OCI-LY1 (cell line): ENCODE data around the gene MAP7D2.

Experiments used
- H2AFZ ChIP-seq: fragments of 200-600 bp; sonication (generic), shearing (Covaris generic); 2 replicates; pipeline ENCODE4 v1.6.0; 2014; ENCODE audit warnings: antibody characterized with exemption, mild to moderate bottlenecking, low read length
- H3F3A ChIP-seq: fragments of 200-600 bp; sonication (generic), shearing (Covaris generic); 2 replicates; pipeline ENCODE4 v1.6.0; 2014; ENCODE audit warnings: mild to moderate bottlenecking, antibody characterized with exemption, low read length, moderate library complexity; ENCODE audit not compliant: insufficient read depth
- H3K27ac ChIP-seq: fragments of 200-600 bp; sonication (generic); 2 replicates; pipeline ENCODE4 v1.5.1; 2014; ENCODE audit warnings: low read length, mixed run types, mild to moderate bottlenecking, low read depth; ENCODE audit not compliant: poor library complexity, severe bottlenecking
- H3K27me3 ChIP-seq: fragments of 200-600 bp; sonication (generic); 2 replicates; pipeline ENCODE4 v1.6.0; 2014; ENCODE audit warnings: antibody characterized with exemption, mild to moderate bottlenecking, low read length, moderate library complexity; ENCODE audit not compliant: insufficient read depth
- H3K36me3 ChIP-seq: fragments of 200-600 bp; sonication (generic); 2 replicates; pipeline ENCODE4 v1.6.1; 2014; ENCODE audit warnings: mild to moderate bottlenecking, antibody characterized with exemption, low read length, moderate library complexity, mixed read lengths; ENCODE audit not compliant: insufficient read depth
- H3K4me1 ChIP-seq: fragments of 200-600 bp; sonication (generic); 2 replicates; pipeline ENCODE4 v1.5.1; 2014; ENCODE audit warnings: mild to moderate bottlenecking, low read length, moderate library complexity; ENCODE audit not compliant: insufficient read depth, severe bottlenecking
- H3K4me2 ChIP-seq: fragments of 200-600 bp; sonication (generic), shearing (Covaris generic); 2 replicates; pipeline ENCODE4 v1.6.1; 2014; ENCODE audit warnings: low read length
- H3K4me3 ChIP-seq: fragments of 200-600 bp; sonication (generic); 2 replicates; pipeline ENCODE4 v1.5.1; 2014; ENCODE audit warnings: low read length, low read depth, mild to moderate bottlenecking, mixed read lengths; ENCODE audit not compliant: poor library complexity, severe bottlenecking
- H3K79me2 ChIP-seq: fragments of 200-600 bp; shearing (Covaris generic); 2 replicates; pipeline ENCODE4 v1.6.1; 2016; ENCODE audit warnings: mixed run types, low read length, mixed read lengths; ENCODE audit not compliant: insufficient read depth
- H3K9ac ChIP-seq: fragments of 200-600 bp; sonication (generic), shearing (Covaris generic); 2 replicates; pipeline ENCODE4 v1.6.1; 2014; ENCODE audit warnings: mild to moderate bottlenecking, low read length, mixed read lengths
- H3K9me2 ChIP-seq: fragments of 200-600 bp; sonication (generic), shearing (Covaris generic); 2 replicates; pipeline ENCODE4 v1.6.1; 2014; ENCODE audit warnings: low read depth, mild to moderate bottlenecking, low read length, mixed read lengths
- H3K9me3 ChIP-seq: fragments of 200-600 bp; shearing (Covaris generic); 2 replicates; pipeline ENCODE4 v1.6.1; 2014; ENCODE audit warnings: low read length, mixed read lengths
- H4K20me1 ChIP-seq: fragments of 200-600 bp; sonication (generic), shearing (Covaris generic); 2 replicates; pipeline ENCODE4 v1.6.0; 2016; ENCODE audit warnings: mild to moderate bottlenecking, low read length; ENCODE audit not compliant: insufficient read depth
- CTCF ChIP-seq: fragments of 200-600 bp; sonication (generic), shearing (Covaris generic); IDR thresholded peaks from 2 replicates; pipeline ENCODE4 v1.5.1; 2017; ENCODE audit warnings: mild to moderate bottlenecking, antibody characterized with exemption, low read length, moderate library complexity, mixed read lengths
- EZH2 ChIP-seq: fragments of 200-600 bp; sonication (generic), shearing (Covaris generic); IDR thresholded peaks from 2 replicates; pipeline ENCODE4 v1.8.0; 2017; ENCODE audit warnings: borderline replicate concordance, mixed run types, mild to moderate bottlenecking, antibody characterized with exemption, low read length, moderate library complexity, mixed read lengths

Gene MAP7D2

DNA sequence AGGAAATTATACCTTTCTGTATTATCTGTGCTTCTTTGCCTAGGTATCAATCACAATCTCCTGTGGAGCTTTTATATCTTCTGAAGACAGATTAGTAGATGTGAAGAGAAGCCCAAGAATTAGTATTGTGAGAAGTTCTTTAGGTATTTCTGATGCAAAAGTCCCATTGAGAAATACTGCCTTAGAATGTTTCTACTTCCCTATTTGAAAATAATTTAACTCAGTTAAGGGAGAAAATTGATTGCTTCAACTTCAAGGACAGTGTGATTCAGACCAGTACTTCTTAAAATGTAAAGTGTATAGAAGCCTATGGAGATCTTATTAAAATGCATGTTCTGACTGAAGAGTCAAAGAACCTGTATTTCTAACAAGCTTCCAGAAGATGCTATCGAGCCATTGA, 16.0 kb upstream of the MAP7D2 start:
- peaks cover 83% of the 10 kb centered on the region for H3K36me3 ChIP-seq
- H3K4me2 ChIP-seq: no peak overlapping the region

DNA sequence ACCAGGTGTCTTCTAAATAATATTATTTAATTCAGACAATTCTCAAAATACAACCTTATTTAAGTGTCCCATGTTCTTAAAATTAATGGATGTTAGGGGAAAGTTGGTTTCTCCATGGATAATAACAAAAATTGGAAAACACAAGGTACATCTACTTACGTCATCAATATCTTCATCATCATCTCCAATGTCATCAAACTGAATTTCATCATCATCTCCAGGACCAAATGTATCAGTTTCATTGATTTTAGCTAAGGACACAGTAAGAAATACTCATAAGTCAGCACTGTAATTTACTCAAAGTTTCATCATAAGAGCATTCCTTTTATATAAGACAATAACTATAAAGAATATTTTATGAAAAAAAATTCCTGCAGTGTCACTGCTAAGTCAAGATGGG, 13.7 kb upstream of the MAP7D2 start:
- no peaks in the 10 kb centered on the region for H4K20me1 ChIP-seq
- H3K27ac ChIP-seq: no peak overlapping the region
- no peaks in the 10 kb centered on the region for H3K4me1 ChIP-seq
- no peak overlapping the region for H3K4me2 ChIP-seq
- no peak overlapping the region for H3K9ac ChIP-seq
- peaks cover 62% of the 10 kb centered on the region for H3K36me3 ChIP-seq
- H3K9me3 ChIP-seq: no peaks in the 10 kb centered on the region
- no peak overlapping the region for H3K4me3 ChIP-seq
- H3K27me3 ChIP-seq: no peaks in the 10 kb centered on the region
- no peak for TF ChIP-seq EZH2
- no peak for TF ChIP-seq CTCF
- H3K79me2 ChIP-seq: no peaks in the 10 kb centered on the region
- H3F3A ChIP-seq: no peaks in the 10 kb centered on the region
- H3K9me2 ChIP-seq: no peaks in the 10 kb centered on the region
- no peak overlapping the region for H2AFZ ChIP-seq

More for the DNA sequence above, 16.0 kb upstream of the MAP7D2 start:
- Histone ChIP-seq H3K9me3 (no peaks in the 10 kb centered on the region), H3K27ac (no peak overlapping the region), H3K4me1 (no peaks in the 10 kb centered on the region), H3K27me3 (no peaks in the 10 kb centered on the region), H4K20me1 (no peaks in the 10 kb centered on the region), H3K9ac (no peak overlapping the region), H3K9me2 (no peaks in the 10 kb centered on the region), H3K4me3 (no peak overlapping the region), H2AFZ (no peak overlapping the region), H3F3A (no peaks in the 10 kb centered on the region), H3K79me2 (no peaks in the 10 kb centered on the region)
- TF ChIP-seq CTCF (no peak), EZH2 (no peak)

DNA sequence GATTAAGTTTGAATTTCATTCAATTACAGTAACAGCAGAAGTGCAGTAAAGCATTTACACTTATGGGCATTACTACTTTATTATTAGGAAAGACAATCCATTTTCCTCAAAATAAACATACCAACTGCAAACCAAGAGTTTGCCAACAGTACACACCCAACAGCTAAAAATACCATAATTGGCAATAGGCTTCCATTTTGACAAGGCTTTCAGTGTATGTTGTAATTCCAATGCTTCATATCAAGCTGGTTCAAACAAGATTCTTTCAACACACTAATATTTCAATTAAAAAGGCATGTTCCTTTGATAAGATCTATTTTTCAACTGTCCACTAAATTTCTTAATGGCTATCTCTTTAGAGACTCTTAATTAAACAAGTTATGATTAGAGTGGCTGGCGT, 12.8 kb upstream of the MAP7D2 start:
- no peak overlapping the region for H2AFZ ChIP-seq
- no peaks in the 10 kb centered on the region for H3K4me1 ChIP-seq
- H3F3A ChIP-seq: no peaks in the 10 kb centered on the region
- no peaks in the 10 kb centered on the region for H3K79me2 ChIP-seq
- TF ChIP-seq CTCF (no peak), EZH2 (no peak)
- no peaks in the 10 kb centered on the region for H4K20me1 ChIP-seq
- peaks cover 60% of the 10 kb centered on the region for H3K36me3 ChIP-seq
- no peaks in the 10 kb centered on the region for H3K27me3 ChIP-seq
- no peak overlapping the region for H3K9ac ChIP-seq
- no peaks in the 10 kb centered on the region for H3K9me3 ChIP-seq
- H3K4me2 ChIP-seq: no peak overlapping the region
- no peak overlapping the region for H3K27ac ChIP-seq
- H3K4me3 ChIP-seq: no peak overlapping the region
- H3K9me2 ChIP-seq: no peaks in the 10 kb centered on the region
